NB4 (cell line): ENCODE measurements around the gene POLR2I.

ENCODE experiments used
- MYC ChIP-seq: IDR thresholded peaks from 2 replicates; pipeline ENCODE4 v1.6.1; 2011; ENCODE audit warnings: low read depth, low read length
- POLR2A ChIP-seq: IDR thresholded peaks from 2 replicates; pipeline ENCODE4 v1.6.1; 2011; ENCODE audit warnings: mild to moderate bottlenecking; ENCODE audit not compliant: insufficient read length; ENCODE audit errors: extremely low read depth
- TF ChIP-seq, protein P1 (sequence below): IDR thresholded peaks from one replicate; pipeline ENCODE4 v1.5.1; 2012; ENCODE audit warnings: low read depth, low read length
- TF ChIP-seq, protein P2 (sequence below): IDR thresholded peaks from 2 replicates; pipeline ENCODE4 v1.6.1; 2011; ENCODE audit warnings: low read depth, low read length

DNA sequence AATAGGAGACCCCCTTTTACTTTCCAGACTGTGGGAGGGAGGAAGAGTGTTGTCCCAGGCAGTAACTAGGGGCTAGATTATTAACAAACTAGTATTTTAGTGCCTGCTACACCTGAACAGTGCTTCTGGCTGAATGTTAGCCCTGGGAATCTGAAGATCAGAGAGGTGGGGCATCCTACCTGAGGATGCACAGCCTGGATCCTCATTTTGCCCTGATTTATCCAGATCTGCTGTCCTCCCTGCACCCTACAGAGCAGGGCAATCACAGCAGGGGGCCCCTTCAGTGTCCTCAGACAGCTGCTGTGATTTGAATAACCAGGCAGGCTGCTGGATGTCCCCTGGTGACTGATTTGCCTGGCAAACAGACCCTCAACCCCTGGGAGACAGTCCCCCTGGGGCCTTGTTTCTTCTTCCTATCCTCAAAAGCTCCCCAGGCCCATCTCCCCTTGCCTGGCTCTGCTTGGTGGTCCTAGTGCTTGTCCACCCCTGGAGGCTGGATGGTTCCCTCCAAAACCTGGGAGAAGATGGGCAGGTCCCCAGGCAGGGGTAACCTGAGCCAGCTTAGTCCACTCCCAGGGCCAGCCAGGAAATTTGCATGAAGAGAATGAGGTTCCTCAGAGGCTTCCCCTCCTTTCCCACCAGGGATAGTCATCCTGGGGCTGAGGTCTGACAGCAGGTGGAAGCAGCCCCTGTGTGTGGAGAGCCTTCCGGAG, 4.0 kb downstream of the POLR2I start, which contains the start of gene OVOL3:
- TF ChIP-seq, protein P1, sequence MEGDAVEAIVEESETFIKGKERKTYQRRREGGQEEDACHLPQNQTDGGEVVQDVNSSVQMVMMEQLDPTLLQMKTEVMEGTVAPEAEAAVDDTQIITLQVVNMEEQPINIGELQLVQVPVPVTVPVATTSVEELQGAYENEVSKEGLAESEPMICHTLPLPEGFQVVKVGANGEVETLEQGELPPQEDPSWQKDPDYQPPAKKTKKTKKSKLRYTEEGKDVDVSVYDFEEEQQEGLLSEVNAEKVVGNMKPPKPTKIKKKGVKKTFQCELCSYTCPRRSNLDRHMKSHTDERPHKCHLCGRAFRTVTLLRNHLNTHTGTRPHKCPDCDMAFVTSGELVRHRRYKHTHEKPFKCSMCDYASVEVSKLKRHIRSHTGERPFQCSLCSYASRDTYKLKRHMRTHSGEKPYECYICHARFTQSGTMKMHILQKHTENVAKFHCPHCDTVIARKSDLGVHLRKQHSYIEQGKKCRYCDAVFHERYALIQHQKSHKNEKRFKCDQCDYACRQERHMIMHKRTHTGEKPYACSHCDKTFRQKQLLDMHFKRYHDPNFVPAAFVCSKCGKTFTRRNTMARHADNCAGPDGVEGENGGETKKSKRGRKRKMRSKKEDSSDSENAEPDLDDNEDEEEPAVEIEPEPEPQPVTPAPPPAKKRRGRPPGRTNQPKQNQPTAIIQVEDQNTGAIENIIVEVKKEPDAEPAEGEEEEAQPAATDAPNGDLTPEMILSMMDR, result no peak
- TF ChIP-seq, protein P2, sequence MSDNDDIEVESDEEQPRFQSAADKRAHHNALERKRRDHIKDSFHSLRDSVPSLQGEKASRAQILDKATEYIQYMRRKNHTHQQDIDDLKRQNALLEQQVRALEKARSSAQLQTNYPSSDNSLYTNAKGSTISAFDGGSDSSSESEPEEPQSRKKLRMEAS, result no peak
- no peak for TF ChIP-seq POLR2A
- no peak for TF ChIP-seq MYC
